ENCODE data around the gene XPNPEP2. TPM values are rescaled to one million over a fixed set of nuclear protein-coding genes. Genes with fewer than 3 reads are reported as not detected.
A peak's percentile ranks its signal among the peaks of the same experiment; 100 is the strongest.

Gene XPNPEP2
- total RNA-seq, 4 donors from 2014 or later: 3.2 to 52.0 (median 34.1) TPM

DNA sequence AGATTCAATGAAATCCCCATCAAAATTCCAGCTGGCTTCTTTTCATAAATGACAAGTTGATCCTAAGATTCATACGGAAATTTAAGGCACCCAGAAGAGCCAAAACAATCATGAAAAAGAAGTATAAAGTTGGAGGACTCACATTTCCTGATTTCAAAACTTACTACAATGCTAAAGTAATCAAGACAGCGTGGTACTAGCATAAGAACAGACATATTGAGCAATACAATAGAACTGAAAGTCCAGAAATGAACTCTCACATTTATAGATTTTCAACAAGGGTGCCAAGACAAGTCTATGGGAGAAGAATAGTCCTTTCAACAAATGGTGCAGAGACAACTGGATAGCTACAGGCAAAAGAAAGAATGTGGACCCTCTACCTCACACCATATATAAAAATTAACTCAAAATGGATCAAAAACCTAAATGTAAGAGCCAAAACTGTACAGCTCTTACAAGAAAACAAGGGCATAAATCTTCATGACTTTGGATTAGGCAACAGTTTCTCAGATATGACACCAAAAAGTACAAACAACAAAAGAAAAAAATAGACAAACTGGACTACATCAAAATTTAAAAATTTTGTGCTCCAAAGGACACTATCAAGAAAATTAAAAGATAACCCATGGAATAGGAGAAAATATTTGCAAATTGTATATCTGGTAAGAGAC is 69.5 kb downstream of the XPNPEP2 start:
- H3K9me3 ChIP-seq: no peaks in the 10 kb centered on the region
- no peaks in the 10 kb centered on the region for H3K4me1 ChIP-seq
- no peaks in the 10 kb centered on the region for H3K36me3 ChIP-seq
- intact Hi-C loops (cut with DNase I; ENCODE audit: low total_unique reads): no loop called here
- H3K27me3 ChIP-seq: no peaks in the 10 kb centered on the region
- 40 to 65% methylated on average over 2 of the region's 2 CpGs for WGBS, 2 donors (ENCODE audit: low coverage in 1 of 2)
- in situ Hi-C loops (cut with MboI; ENCODE audit: low pct_ligation_motif_present in 1 of 4, low pct_unique_long_range_greater_than_20kb in 1 of 4, low sequenced_read_pairs in 3 of 4): no loop called here
- H3K4me3 ChIP-seq: no peak overlapping the region
- TF ChIP-seq POLR2A (IDR thresholded peaks at IDR 0.05): no peak
- TF ChIP-seq, protein P1, sequence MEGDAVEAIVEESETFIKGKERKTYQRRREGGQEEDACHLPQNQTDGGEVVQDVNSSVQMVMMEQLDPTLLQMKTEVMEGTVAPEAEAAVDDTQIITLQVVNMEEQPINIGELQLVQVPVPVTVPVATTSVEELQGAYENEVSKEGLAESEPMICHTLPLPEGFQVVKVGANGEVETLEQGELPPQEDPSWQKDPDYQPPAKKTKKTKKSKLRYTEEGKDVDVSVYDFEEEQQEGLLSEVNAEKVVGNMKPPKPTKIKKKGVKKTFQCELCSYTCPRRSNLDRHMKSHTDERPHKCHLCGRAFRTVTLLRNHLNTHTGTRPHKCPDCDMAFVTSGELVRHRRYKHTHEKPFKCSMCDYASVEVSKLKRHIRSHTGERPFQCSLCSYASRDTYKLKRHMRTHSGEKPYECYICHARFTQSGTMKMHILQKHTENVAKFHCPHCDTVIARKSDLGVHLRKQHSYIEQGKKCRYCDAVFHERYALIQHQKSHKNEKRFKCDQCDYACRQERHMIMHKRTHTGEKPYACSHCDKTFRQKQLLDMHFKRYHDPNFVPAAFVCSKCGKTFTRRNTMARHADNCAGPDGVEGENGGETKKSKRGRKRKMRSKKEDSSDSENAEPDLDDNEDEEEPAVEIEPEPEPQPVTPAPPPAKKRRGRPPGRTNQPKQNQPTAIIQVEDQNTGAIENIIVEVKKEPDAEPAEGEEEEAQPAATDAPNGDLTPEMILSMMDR (IDR thresholded peaks at IDR 0.05): no peak
- no peak for TF ChIP-seq POLR2AphosphoS5 (IDR thresholded peaks at IDR 0.05)
- TF ChIP-seq EP300 (IDR thresholded peaks at IDR 0.05; ENCODE audit: low read depth): no peak
- DNase-seq: no peak
- peak overlapping the region in 1 of 4 donors; percentile 37 for H3K27ac ChIP-seq

DNA sequence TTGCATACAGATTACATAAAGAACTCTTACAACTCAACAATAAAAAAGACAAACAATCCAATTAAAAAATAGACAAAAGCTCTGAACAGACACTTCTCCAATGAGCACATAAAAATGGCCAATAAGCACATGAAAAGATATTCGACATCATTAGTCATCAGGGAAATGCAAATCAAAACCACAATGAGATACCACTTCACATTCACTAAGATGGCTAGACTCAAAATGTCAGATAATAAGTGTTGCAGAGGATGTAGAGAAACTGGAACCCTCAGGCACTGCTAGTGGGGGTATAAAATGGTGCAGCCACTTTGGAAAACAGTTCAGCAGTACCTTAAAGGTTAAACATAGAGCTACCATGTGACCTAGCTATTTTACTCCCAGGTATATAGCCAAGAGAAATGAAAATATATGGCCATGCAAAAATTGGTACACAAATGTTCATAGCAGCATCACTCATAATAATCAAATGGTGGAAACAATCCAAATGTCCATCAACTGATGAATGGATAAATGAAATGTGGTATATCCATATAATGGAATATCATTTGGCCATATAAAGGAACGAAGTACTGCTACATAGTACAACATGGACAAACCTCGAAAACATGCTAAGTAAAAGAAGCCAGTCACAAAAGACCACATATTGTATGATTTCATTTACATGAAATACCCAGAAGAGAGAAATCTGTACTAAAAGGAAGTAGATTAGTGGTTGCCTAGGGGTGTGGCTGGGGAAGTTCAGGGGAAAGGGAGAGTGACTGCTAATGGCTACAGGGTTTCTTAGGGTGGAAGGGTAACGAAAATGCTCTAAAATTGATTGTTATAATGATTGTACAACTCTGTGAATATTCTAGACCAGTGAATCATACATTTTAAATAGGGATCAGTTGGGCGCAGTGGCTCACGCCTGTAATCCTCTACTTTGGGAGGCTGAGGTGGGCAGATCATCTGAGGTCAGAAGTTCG is 70.3 kb downstream of the XPNPEP2 start:
- H3K4me3 ChIP-seq: no peak overlapping the region
- H3K4me1 ChIP-seq: no peaks in the 10 kb centered on the region
- no peak for TF ChIP-seq POLR2A (IDR thresholded peaks at IDR 0.05)
- TF ChIP-seq EP300 (IDR thresholded peaks at IDR 0.05; ENCODE audit: low read depth): no peak
- TF ChIP-seq POLR2AphosphoS5 (IDR thresholded peaks at IDR 0.05): no peak
- TF ChIP-seq, protein P1 (IDR thresholded peaks at IDR 0.05): no peak
- no peaks in the 10 kb centered on the region for H3K27me3 ChIP-seq
- intact Hi-C loops (cut with DNase I; ENCODE audit: low total_unique reads): no loop called here
- no peaks in the 10 kb centered on the region for H3K9me3 ChIP-seq
- peak overlapping the region in 1 of 4 donors; percentile 37 for H3K27ac ChIP-seq
- 84 to 100% methylated on average over 6 to 7 of the region's 7 CpGs for WGBS, 2 donors (ENCODE audit: low coverage in 1 of 2)
- in situ Hi-C loops (cut with MboI; ENCODE audit: low pct_ligation_motif_present in 1 of 4, low pct_unique_long_range_greater_than_20kb in 1 of 4, low sequenced_read_pairs in 3 of 4): no loop called here
- no peak for DNase-seq
- H3K36me3 ChIP-seq: no peaks in the 10 kb centered on the region

DNA sequence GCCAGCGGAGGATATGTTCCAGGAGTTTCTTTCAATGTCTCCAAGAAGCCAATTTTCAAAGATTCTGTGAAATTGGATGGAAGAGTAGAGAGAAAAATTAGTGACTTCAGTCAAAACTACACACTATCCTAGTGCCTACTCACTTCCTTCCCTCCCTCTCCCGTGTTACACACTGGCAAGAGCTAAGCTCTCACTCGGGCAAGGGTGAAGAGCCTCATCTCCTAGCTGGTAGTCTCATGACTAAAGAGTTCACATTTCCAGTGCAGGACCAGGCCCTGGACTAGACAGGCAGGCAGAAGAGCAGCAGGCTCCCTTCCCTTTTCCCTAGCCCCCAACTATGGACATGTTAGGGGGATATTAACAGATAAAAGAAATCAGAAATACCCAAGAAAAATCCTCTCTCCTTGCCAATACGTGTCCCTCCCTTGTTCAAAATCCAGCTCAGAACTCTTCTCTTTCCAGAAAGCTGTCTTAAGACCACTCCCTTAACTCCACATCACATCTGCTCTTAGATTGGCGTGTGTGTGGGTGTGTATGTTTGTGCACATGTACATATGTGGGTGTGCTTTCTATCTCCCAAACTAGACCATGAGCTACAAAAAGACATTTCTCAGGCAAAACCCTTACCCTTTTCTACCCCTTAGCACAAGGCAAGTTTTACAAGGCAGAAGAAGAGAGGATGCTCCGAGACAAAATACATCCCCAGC is 75.0 kb downstream of the XPNPEP2 start:
- no peak overlapping the region for H3K4me3 ChIP-seq
- no peaks in the 10 kb centered on the region for H3K27me3 ChIP-seq
- no peaks in the 10 kb centered on the region for H3K36me3 ChIP-seq
- no peaks in the 10 kb centered on the region for H3K4me1 ChIP-seq
- H3K27ac ChIP-seq: no peak overlapping the region
- no peaks in the 10 kb centered on the region for H3K9me3 ChIP-seq
- intact Hi-C loops (cut with DNase I; ENCODE audit: low total_unique reads) (no loop called here), in situ Hi-C loops (cut with MboI; ENCODE audit: low pct_ligation_motif_present in 1 of 4, low pct_unique_long_range_greater_than_20kb in 1 of 4, low sequenced_read_pairs in 3 of 4) (no loop called here)
- TF ChIP-seq POLR2AphosphoS5 (IDR thresholded peaks at IDR 0.05): no peak
- TF ChIP-seq POLR2A (IDR thresholded peaks at IDR 0.05): no peak
- no peak for TF ChIP-seq EP300 (IDR thresholded peaks at IDR 0.05; ENCODE audit: low read depth)
- TF ChIP-seq, protein P1 (IDR thresholded peaks at IDR 0.05): no peak
- DNase-seq: no peak
- 71 to 92% methylated on average over 2 to 6 of the region's 6 CpGs for WGBS, 2 donors (ENCODE audit: low coverage in 1 of 2)

DNA sequence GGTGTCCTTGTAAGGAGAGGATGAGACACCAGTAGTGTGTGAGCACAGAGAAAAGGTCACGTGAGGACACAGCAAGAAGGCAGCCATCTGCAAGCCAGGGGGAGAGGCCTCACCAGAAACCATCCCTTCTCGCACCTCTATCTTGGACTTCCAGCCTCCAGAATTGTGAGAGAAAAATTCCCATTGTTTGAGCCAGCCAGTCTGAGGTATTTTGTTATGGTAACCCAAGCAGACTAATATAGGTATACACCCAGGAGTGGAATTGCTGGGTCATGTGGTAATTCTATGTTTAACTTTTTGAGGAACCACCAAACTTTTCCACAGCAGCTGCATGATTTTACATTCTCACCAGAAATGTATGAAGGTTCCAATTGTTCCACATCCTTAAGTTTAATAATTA is 79.3 kb downstream of the XPNPEP2 start:
- 83% methylated on average over 2 of the region's 2 CpGs; no CpG with 5 or more reads in 1 of the 2 donors for WGBS, 2 donors (ENCODE audit: low coverage in 1 of 2)
- no peak for DNase-seq
- no peak overlapping the region for H3K4me3 ChIP-seq
- intact Hi-C loops (cut with DNase I; ENCODE audit: low total_unique reads): no loop called here
- H3K27ac ChIP-seq: no peak overlapping the region
- TF ChIP-seq POLR2AphosphoS5 (IDR thresholded peaks at IDR 0.05) (no peak), POLR2A (IDR thresholded peaks at IDR 0.05) (no peak), EP300 (IDR thresholded peaks at IDR 0.05; ENCODE audit: low read depth) (no peak)
- TF ChIP-seq, protein P1 (IDR thresholded peaks at IDR 0.05): no peak
- H3K36me3 ChIP-seq: no peaks in the 10 kb centered on the region
- in situ Hi-C loops (cut with MboI; ENCODE audit: low pct_ligation_motif_present in 1 of 4, low pct_unique_long_range_greater_than_20kb in 1 of 4, low sequenced_read_pairs in 3 of 4): no loop called here
- H3K4me1 ChIP-seq: no peaks in the 10 kb centered on the region
- no peaks in the 10 kb centered on the region for H3K27me3 ChIP-seq
- no peaks in the 10 kb centered on the region for H3K9me3 ChIP-seq
